ENCODE measurements around the gene FAM81B.

The FAM81B gene

DNA sequence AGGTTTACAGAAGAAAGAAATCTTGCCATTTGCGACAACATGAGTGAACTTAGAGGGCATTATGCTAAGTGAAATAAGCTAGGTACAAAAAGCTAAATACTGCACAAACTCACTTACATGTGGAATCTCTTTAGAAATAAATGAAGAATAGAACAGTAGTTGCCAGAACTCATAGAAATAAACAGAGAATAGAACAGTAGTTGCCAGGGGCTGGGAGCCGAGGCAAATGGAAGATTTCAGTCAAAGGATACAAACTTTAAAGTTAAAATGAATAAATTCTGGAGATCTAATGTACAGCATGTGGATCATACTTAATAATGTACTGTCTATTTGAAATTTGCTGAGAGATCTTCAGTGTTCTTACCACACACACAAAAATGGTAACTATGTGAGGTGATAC, 63.4 kb downstream of the FAM81B start:
- H3F3A ChIP-seq (ENCODE audit: insufficient read depth, low read length): no peaks in the 10 kb centered on the region
- H3K27ac ChIP-seq (ENCODE audit: low read depth, low read length, poor library complexity, severe bottlenecking): no peak overlapping the region
- no peaks in the 10 kb centered on the region for H3K4me1 ChIP-seq (ENCODE audit: insufficient read depth, low read length, severe bottlenecking)

GRCh38 chr5:95460665-95461064, 69.5 kb downstream of the FAM81B start:
- no peak for TF ChIP-seq EZH2 (IDR thresholded peaks at IDR 0.05; ENCODE audit: borderline replicate concordance, low read length)
- TF ChIP-seq, protein P1, sequence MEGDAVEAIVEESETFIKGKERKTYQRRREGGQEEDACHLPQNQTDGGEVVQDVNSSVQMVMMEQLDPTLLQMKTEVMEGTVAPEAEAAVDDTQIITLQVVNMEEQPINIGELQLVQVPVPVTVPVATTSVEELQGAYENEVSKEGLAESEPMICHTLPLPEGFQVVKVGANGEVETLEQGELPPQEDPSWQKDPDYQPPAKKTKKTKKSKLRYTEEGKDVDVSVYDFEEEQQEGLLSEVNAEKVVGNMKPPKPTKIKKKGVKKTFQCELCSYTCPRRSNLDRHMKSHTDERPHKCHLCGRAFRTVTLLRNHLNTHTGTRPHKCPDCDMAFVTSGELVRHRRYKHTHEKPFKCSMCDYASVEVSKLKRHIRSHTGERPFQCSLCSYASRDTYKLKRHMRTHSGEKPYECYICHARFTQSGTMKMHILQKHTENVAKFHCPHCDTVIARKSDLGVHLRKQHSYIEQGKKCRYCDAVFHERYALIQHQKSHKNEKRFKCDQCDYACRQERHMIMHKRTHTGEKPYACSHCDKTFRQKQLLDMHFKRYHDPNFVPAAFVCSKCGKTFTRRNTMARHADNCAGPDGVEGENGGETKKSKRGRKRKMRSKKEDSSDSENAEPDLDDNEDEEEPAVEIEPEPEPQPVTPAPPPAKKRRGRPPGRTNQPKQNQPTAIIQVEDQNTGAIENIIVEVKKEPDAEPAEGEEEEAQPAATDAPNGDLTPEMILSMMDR (IDR thresholded peaks at IDR 0.05; ENCODE audit: low read length): no peak
- no peaks in the 10 kb centered on the region for H3F3A ChIP-seq (ENCODE audit: insufficient read depth, low read length)
- H3K27ac ChIP-seq (ENCODE audit: low read depth, low read length, poor library complexity, severe bottlenecking): no peak overlapping the region
- no peaks in the 10 kb centered on the region for H3K4me1 ChIP-seq (ENCODE audit: insufficient read depth, low read length, severe bottlenecking)
- peaks cover 44% of the 10 kb centered on the region for H3K36me3 ChIP-seq (ENCODE audit: insufficient read depth, low read length)
- H4K20me1 ChIP-seq (ENCODE audit: insufficient read depth, low read length): no peaks in the 10 kb centered on the region
- no peak overlapping the region for H3K9ac ChIP-seq (ENCODE audit: low read length)
- no peaks in the 10 kb centered on the region for H3K27me3 ChIP-seq (ENCODE audit: insufficient read depth, low read length)
- H3K79me2 ChIP-seq (ENCODE audit: insufficient read depth, low read length): no peaks in the 10 kb centered on the region
- no peak overlapping the region for H3K4me2 ChIP-seq (ENCODE audit: low read length)
- no peaks in the 10 kb centered on the region for H3K9me3 ChIP-seq (ENCODE audit: low read length)
- H3K4me3 ChIP-seq (ENCODE audit: low read depth, low read length, poor library complexity, severe bottlenecking): no peak overlapping the region
- H3K9me2 ChIP-seq (ENCODE audit: low read depth, low read length): no peaks in the 10 kb centered on the region
- no peak overlapping the region for H2AFZ ChIP-seq (ENCODE audit: low read length)

More for the DNA sequence above, 63.4 kb downstream of the FAM81B start:
- Histone ChIP-seq H3K9me3 (ENCODE audit: low read length) (no peaks in the 10 kb centered on the region), H3K9me2 (ENCODE audit: low read depth, low read length) (no peaks in the 10 kb centered on the region), H2AFZ (ENCODE audit: low read length) (no peak overlapping the region), H3K27me3 (ENCODE audit: insufficient read depth, low read length) (no peaks in the 10 kb centered on the region), H3K36me3 (ENCODE audit: insufficient read depth, low read length) (no peaks in the 10 kb centered on the region), H3K4me2 (ENCODE audit: low read length) (no peak overlapping the region), H3K9ac (ENCODE audit: low read length) (no peak overlapping the region), H4K20me1 (ENCODE audit: insufficient read depth, low read length) (no peaks in the 10 kb centered on the region), H3K4me3 (ENCODE audit: low read depth, low read length, poor library complexity, severe bottlenecking) (no peak overlapping the region), H3K79me2 (ENCODE audit: insufficient read depth, low read length) (no peaks in the 10 kb centered on the region)
- TF ChIP-seq, protein P1 (IDR thresholded peaks at IDR 0.05; ENCODE audit: low read length): no peak
- TF ChIP-seq EZH2 (IDR thresholded peaks at IDR 0.05; ENCODE audit: borderline replicate concordance, low read length): no peak

- no peak overlapping the region for H3K27ac ChIP-seq (ENCODE audit: low read depth, low read length, poor library complexity, severe bottlenecking)
- H3K79me2 ChIP-seq (ENCODE audit: insufficient read depth, low read length): no peaks in the 10 kb centered on the region
- no peaks in the 10 kb centered on the region for H4K20me1 ChIP-seq (ENCODE audit: insufficient read depth, low read length)
- H3F3A ChIP-seq (ENCODE audit: insufficient read depth, low read length): no peaks in the 10 kb centered on the region
- TF ChIP-seq, protein P1 (IDR thresholded peaks at IDR 0.05; ENCODE audit: low read length): no peak
- TF ChIP-seq EZH2 (IDR thresholded peaks at IDR 0.05; ENCODE audit: borderline replicate concordance, low read length): no peak
- H3K9ac ChIP-seq (ENCODE audit: low read length): no peak overlapping the region
- no peak overlapping the region for H3K4me3 ChIP-seq (ENCODE audit: low read depth, low read length, poor library complexity, severe bottlenecking)
- H2AFZ ChIP-seq (ENCODE audit: low read length): no peak overlapping the region
- no peaks in the 10 kb centered on the region for H3K9me2 ChIP-seq (ENCODE audit: low read depth, low read length)
- no peaks in the 10 kb centered on the region for H3K9me3 ChIP-seq (ENCODE audit: low read length)
- H3K36me3 ChIP-seq (ENCODE audit: insufficient read depth, low read length): peaks cover 58% of the 10 kb centered on the region
- no peaks in the 10 kb centered on the region for H3K4me1 ChIP-seq (ENCODE audit: insufficient read depth, low read length, severe bottlenecking)
- H3K4me2 ChIP-seq (ENCODE audit: low read length): no peak overlapping the region
- no peaks in the 10 kb centered on the region for H3K27me3 ChIP-seq (ENCODE audit: insufficient read depth, low read length)
Measured at GRCh38 chr5:95471487-95471886, 80.3 kb downstream of the FAM81B start.
